ENCODE results near the gene MYO3B.
"Not testable (repeated sequence)": the region's sequence is repeated elsewhere in the genome, so short reads cannot be mapped to it uniquely, and the experiment has no call there.

MYO3B gene

GRCh38 chr2:170639635-170640034, 461.7 kb downstream of the MYO3B start:
- no peak for DNase-seq (ENCODE audit: low read depth)

- no peak for DNase-seq (ENCODE audit: low read depth)
Observed at GRCh38 chr2:170641961-170642360, 464.0 kb downstream of the MYO3B start.

- DNase-seq (ENCODE audit: low read depth): no peak
Observed at GRCh38 chr2:170643346-170643745, 465.4 kb downstream of the MYO3B start.

GRCh38 chr2:170647741-170648436, 469.9 kb downstream of the MYO3B start:
- no peak for DNase-seq (ENCODE audit: low read depth)

GRCh38 chr2:170651624-170652325, 473.8 kb downstream of the MYO3B start:
- DNase-seq (ENCODE audit: low read depth): no peak

GRCh38 chr2:170652637-170653417, 474.9 kb downstream of the MYO3B start:
- DNase-seq (ENCODE audit: low read depth): no peak

GRCh38 chr2:170656669-170657068, 478.7 kb downstream of the MYO3B start:
- DNase-seq (ENCODE audit: low read depth): no peak

GRCh38 chr2:170660409-170660808, 482.5 kb downstream of the MYO3B start:
- no peak for DNase-seq (ENCODE audit: low read depth)

- DNase-seq (ENCODE audit: low read depth): no peak
Observed at GRCh38 chr2:170665743-170666142, 487.8 kb downstream of the MYO3B start.

GRCh38 chr2:170669909-170670308, 492.0 kb downstream of the MYO3B start:
- DNase-seq (ENCODE audit: low read depth): no peak

- DNase-seq (ENCODE audit: low read depth): no peak
Observed at GRCh38 chr2:170670651-170671050, 492.7 kb downstream of the MYO3B start.

- no peak for DNase-seq (ENCODE audit: low read depth)
Observed at GRCh38 chr2:170671079-170671478, 493.1 kb downstream of the MYO3B start.

- not testable (repeated sequence) for DNase-seq (ENCODE audit: low read depth)
Observed at GRCh38 chr2:170674282-170674681, 496.3 kb downstream of the MYO3B start.

GRCh38 chr2:170675701-170676100, 497.8 kb downstream of the MYO3B start:
- no peak for DNase-seq (ENCODE audit: low read depth)

- no peak for DNase-seq (ENCODE audit: low read depth)
Observed at GRCh38 chr2:170679607-170680079, 501.7 kb downstream of the MYO3B start.

GRCh38 chr2:170680172-170680941, 502.4 kb downstream of the MYO3B start:
- DNase-seq (ENCODE audit: low read depth): no peak

GRCh38 chr2:170681311-170681710, 503.4 kb downstream of the MYO3B start:
- no peak for DNase-seq (ENCODE audit: low read depth)

GRCh38 chr2:170685591-170685990, 507.6 kb downstream of the MYO3B start:
- no peak for DNase-seq (ENCODE audit: low read depth)

- DNase-seq (ENCODE audit: low read depth): no peak
Observed at GRCh38 chr2:170689481-170689880, 511.5 kb downstream of the MYO3B start.

- no peak for DNase-seq (ENCODE audit: low read depth)
Observed at GRCh38 chr2:170690640-170691039, 512.7 kb downstream of the MYO3B start.

- DNase-seq (ENCODE audit: low read depth): no peak
Observed at GRCh38 chr2:170694316-170694715, 516.4 kb downstream of the MYO3B start.
